Activated T-cell treated with anti-CD3 and anti-CD28 coated beads, Interleukin-2, amount 50 U/mL, for 1 hour (primary cell): ENCODE results near the gene MRPL46.
"Not testable (repeated sequence)": the region's sequence is repeated elsewhere in the genome, so short reads cannot be mapped to it uniquely, and the experiment has no call there.

ENCODE experiments used
- DNase-seq: peaks from one replicate; pipeline ENCODE4 v3.0.0-alpha.2; 2020

MRPL46 gene

GRCh38 chr15:88440021-88440420 lies 27.2 kb downstream of the MRPL46 start:
- DNase-seq, result no peak

- no peak for DNase-seq
Observed at GRCh38 chr15:88438181-88438580, 29.0 kb downstream of the MRPL46 start.

GRCh38 chr15:88434106-88434505 lies 33.1 kb downstream of the MRPL46 start:
- not testable (repeated sequence) for DNase-seq

GRCh38 chr15:88433046-88433685 lies 34.0 kb downstream of the MRPL46 start:
- DNase-seq, result no peak

- no peak for DNase-seq
Observed at GRCh38 chr15:88431441-88431840, 35.7 kb downstream of the MRPL46 start.

GRCh38 chr15:88430051-88430450 lies 37.1 kb downstream of the MRPL46 start:
- no peak for DNase-seq

GRCh38 chr15:88428805-88429605 lies 38.2 kb downstream of the MRPL46 start:
- DNase-seq, result no peak

- no peak for DNase-seq
Observed at GRCh38 chr15:88428053-88428452, 39.1 kb downstream of the MRPL46 start.

- no peak for DNase-seq
Observed at GRCh38 chr15:88426304-88426703, 40.9 kb downstream of the MRPL46 start.

GRCh38 chr15:88423331-88423730 lies 43.9 kb downstream of the MRPL46 start:
- no peak for DNase-seq

- no peak for DNase-seq
Observed at GRCh38 chr15:88419830-88420229, 47.4 kb downstream of the MRPL46 start.
